GM21723 (cell line): ENCODE data around the gene GRB10.
"Not testable (repeated sequence)": the region's sequence is repeated elsewhere in the genome, so short reads cannot be mapped to it uniquely, and the experiment has no call there.

Source experiments
- ATAC-seq: cut with Tn5 transposase; IDR thresholded peaks from one replicate; pipeline ENCODE4 v1.9.1; 2021; ENCODE audit warnings: mild to moderate bottlenecking, moderate library complexity; ENCODE audit not compliant: unreplicated experiment

The GRB10 gene

GRCh38 chr7:50591098-50591479 lies 191.6 kb downstream of the GRB10 start:
- ATAC-seq, result no peak

DNA sequence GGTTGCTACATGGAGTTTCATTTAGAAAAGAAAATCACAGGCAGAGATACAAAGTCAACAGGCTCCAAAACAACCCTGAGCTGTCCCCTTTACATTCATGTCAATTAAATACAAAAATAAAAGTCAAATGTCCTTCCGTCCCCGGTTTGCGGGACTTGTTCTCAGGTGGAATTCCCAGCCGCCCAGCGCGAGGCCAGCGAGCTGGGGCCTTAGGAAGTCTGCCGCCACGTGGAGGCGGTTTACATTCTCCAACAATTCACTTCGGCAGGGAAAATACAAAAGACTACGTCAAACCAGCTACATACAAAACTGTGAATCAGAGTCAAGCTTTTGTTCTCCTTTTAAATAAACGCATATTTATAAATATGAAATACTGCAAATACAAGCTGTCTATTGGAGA lies 192.2 kb downstream of the GRB10 start:
- ATAC-seq, result no peak

GRCh38 chr7:50589364-50589763 lies 193.3 kb downstream of the GRB10 start:
- no peak for ATAC-seq

- ATAC-seq, result no peak
These were observed 193.8 kb downstream of the GRB10 start for GRCh38 chr7:50588937-50589336.

- ATAC-seq, result no peak
These were observed 195.0 kb downstream of the GRB10 start for GRCh38 chr7:50587737-50588136.

DNA sequence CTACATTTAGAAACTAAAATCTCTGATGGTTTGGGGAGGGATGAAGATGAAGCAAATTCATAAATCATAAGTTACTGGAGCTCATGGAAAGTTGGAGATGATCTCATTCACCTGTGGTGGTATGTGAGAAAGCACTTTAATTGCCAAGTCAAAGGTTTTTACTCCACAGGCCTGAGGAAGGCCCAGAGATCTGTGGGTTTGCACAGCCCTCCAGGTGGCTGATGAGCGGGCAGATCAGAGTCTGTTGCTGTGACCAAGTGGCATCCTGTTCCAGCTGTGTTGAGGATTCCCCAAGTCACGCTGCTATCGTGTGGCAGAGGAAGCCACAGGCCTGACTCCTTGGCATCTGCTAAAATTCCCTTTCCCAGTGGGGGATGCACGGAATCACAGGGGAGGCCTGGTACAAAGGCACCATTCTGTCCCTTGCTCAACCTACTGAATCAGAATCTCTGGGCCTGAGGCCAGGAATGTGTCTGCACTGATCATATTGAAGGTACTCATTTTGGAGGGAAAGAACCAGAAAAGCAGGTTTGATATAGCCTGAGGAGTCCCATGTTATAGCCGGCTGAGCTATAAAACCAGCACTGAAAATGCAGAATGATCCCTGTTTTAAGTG lies 197.8 kb downstream of the GRB10 start:
- no peak for ATAC-seq

- no peak for ATAC-seq
These were observed 198.3 kb downstream of the GRB10 start for GRCh38 chr7:50584386-50584785.

DNA sequence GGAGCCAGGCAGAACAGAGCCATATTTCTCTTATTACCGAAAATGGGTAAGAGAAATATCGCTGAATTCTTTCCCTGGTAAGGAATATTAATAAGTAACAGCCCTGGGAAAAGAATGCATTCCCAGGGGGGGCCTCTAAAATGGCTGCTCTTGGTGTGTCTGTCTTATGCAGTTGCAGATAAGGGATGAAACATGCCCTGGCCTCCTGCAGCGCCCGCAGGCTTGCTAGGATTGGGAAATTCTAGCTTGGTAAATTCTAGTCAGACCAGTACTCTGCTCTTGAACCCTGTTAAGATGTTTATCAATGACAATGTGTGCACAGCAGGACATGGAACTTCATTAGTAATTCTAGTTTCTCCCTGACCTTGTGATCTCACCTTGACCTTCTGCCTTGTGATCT lies 199.4 kb downstream of the GRB10 start:
- not testable (repeated sequence) for ATAC-seq

GRCh38 chr7:50582271-50582670 lies 200.4 kb downstream of the GRB10 start:
- not testable (repeated sequence) for ATAC-seq

DNA sequence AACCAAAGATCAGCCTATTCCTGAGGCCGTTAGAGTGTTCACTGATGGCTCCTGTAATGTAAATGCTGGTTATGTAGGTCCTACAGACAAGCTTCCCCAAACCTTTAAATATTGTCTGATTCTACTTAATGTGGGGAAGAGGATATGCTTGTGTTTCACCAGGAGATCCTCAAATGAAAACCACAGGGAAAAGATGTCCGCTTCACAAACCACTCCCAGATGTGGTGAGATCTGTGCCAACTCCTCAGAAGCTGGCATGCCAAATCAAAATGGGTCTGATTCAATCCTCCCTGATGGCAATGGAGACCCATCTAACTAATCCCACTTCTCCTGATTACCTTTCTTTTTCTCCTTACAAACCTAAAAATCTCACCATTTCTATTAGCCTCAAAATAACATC lies 202.0 kb downstream of the GRB10 start:
- not testable (repeated sequence) for ATAC-seq

GRCh38 chr7:50580057-50580456 lies 202.6 kb downstream of the GRB10 start:
- ATAC-seq, result no peak

GRCh38 chr7:50578105-50578504 lies 204.6 kb downstream of the GRB10 start:
- ATAC-seq, result not testable (repeated sequence)

DNA sequence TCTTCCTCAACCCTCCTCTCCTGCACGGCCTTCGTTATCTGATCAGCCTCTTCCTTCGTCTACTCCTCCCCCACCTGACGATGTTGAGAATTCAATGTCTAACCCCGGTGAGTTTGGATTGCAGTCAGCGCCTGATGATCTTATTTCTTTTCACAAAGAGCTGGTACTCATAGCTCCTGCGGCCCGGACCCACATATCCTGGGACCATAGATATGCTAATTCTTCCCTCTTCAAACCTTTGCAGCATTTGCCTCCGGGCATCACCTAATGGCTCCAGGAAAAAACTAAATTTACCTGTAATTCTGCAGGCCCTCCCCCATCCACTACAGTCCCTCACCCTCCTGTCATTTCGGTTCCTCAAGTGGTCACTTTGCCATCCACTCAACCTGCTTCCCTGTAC lies 205.1 kb downstream of the GRB10 start:
- no peak for ATAC-seq

DNA sequence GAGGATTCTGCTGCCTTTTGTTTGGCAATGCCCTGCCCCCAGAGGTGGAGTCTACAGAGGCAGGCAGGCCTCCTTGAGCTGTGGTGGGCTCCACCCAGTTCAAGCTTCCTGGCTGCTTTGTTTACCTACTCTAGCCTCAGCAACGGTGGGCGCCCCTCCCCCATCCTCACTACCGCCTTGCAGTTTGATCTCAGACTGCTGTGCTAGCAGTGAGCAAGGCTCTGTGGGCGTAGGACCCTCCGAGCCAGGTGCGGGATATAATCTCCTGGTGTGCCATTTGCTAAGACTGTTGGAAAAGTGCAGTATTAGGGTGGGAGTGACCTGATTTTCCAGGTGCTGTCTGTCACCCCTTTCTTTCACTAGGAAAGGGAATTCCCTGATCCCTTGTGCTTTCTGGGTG lies 206.3 kb downstream of the GRB10 start:
- ATAC-seq, result not testable (repeated sequence)

- ATAC-seq, result no peak
These were observed 214.9 kb downstream of the GRB10 start for GRCh38 chr7:50567715-50568261.

GRCh38 chr7:50565977-50566376 lies 216.7 kb downstream of the GRB10 start:
- ATAC-seq, result no peak

DNA sequence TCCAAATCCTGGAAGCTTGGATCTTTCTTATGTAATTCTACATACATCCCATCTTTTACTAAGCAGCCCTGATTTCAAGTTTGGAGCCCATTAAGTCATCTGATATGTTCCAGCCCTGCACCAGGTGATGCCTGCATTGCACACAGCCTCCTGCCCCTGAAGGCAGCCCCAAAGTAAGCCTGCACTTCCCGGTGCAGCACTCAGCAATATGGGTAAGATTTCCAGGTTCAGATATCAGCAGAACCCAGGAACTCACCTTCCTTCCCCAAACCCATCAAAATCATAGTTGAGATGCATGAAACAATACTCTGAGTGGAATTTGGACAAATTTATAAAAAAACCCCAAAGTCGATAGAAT lies 217.2 kb downstream of the GRB10 start:
- no peak for ATAC-seq

GRCh38 chr7:50564640-50565558 lies 217.8 kb downstream of the GRB10 start, which contains the start of gene DDC:
TSS of gene DDC (minus strand) at chr7:50565405. CDS start at chr7:50544085, 21,320 bp downstream.
- ATAC-seq, result no peak

GRCh38 chr7:50564171-50564570 lies 218.5 kb downstream of the GRB10 start:
- ATAC-seq, result no peak

GRCh38 chr7:50562136-50562535 lies 220.6 kb downstream of the GRB10 start:
- no peak for ATAC-seq

DNA sequence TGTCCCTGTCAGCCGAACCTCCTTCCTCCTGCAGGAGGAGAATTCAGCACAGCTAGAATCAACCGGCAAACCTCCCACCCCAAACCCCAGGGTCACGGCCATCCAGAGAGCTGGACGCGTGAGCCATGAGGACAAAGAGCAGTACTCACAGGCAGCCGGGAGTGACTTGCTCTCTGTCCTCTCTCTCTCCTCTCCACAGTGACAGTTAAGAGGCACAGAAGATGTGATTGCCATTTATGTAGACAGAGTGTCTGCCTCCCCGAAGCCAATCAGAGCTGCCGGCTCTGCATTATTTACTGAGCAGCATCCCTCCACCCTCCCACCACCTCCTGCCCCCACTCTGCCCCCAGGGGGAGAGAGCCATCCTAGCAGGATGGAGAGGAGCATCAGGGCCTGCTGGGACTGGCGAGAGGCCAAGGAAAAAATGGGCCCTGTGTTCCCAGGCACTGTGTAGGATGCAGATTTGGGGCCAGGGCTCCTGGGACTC lies 221.8 kb downstream of the GRB10 start:
- ATAC-seq, result no peak

DNA sequence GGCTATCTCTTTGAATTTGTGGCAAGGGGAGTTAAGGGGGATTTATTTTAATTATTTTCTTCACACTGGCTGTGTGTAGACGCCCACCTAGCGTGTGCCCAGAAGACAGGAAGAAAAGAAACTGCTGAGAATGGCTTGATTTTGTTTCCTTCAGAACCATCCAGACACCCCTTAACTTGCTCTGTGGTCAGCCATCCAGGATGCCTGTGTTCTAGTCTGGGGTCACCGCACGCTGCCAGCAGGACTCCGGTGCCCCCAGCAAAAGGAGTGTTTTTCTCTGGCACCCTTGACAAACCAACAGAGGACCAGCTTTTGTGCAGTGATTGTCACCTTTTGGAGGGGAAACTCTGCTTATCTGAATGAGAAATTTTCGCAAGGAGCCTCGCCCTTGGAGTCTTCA lies 222.8 kb downstream of the GRB10 start:
- ATAC-seq, result no peak
